ENCODE measurements around the gene RALGAPA2. TPM values are rescaled to one million over a fixed set of nuclear protein-coding genes. Genes with fewer than 3 reads are reported as not detected.

The RALGAPA2 gene
- total RNA-seq, 1 experiment from 2014 or later = 18.2 TPM

- ATAC-seq (no peak), DNase-seq (ENCODE audit: low spot score) (no peak)
- Mint-ChIP-seq H3K4me3 (no peak overlapping the region), H3K4me1 (no peaks in the 10 kb centered on the region), H3K27ac (no peak overlapping the region), H3K9me3 (no peaks in the 10 kb centered on the region), H3K27me3 (ENCODE audit: low read depth) (no peaks in the 10 kb centered on the region), H3K36me3 (peaks cover 18% of the 10 kb centered on the region)
- CTCF ChIA-PET = no interaction called here
- no peak for TF ChIP-seq ZBTB21 (CRISPR knock-in tag; IDR thresholded peaks at IDR 0.05; ENCODE audit: borderline replicate concordance)
- TF ChIP-seq SMAD3 (CRISPR knock-in tag; IDR thresholded peaks at IDR 0.05; ENCODE audit: borderline replicate concordance) = no peak
- TF ChIP-seq ZNF219 (CRISPR knock-in tag; IDR thresholded peaks at IDR 0.05; ENCODE audit: borderline replicate concordance) = no peak
- no peak for TF ChIP-seq NR2C2 (CRISPR knock-in tag; IDR thresholded peaks at IDR 0.05)
- TF ChIP-seq USF2 (CRISPR knock-in tag; IDR thresholded peaks at IDR 0.05) = no peak
- no peak for TF ChIP-seq E2F1 (CRISPR knock-in tag; IDR thresholded peaks at IDR 0.05)
- no peak for TF ChIP-seq ZNF121 (CRISPR knock-in tag; IDR thresholded peaks at IDR 0.05)
- no peak for TF ChIP-seq FOXP1 (CRISPR knock-in tag; IDR thresholded peaks at IDR 0.05; ENCODE audit: borderline replicate concordance)
- TF ChIP-seq ELF4 (CRISPR knock-in tag; IDR thresholded peaks at IDR 0.05; ENCODE audit: low read depth) = no peak
- no peak for TF ChIP-seq CBFB (CRISPR knock-in tag; IDR thresholded peaks at IDR 0.05; ENCODE audit: low read depth)
- TF ChIP-seq ZNF416 (CRISPR knock-in tag; IDR thresholded peaks at IDR 0.05) = no peak
- no peak for TF ChIP-seq ARID4B (CRISPR knock-in tag; IDR thresholded peaks at IDR 0.05; ENCODE audit: borderline replicate concordance)
- TF ChIP-seq, protein P1, sequence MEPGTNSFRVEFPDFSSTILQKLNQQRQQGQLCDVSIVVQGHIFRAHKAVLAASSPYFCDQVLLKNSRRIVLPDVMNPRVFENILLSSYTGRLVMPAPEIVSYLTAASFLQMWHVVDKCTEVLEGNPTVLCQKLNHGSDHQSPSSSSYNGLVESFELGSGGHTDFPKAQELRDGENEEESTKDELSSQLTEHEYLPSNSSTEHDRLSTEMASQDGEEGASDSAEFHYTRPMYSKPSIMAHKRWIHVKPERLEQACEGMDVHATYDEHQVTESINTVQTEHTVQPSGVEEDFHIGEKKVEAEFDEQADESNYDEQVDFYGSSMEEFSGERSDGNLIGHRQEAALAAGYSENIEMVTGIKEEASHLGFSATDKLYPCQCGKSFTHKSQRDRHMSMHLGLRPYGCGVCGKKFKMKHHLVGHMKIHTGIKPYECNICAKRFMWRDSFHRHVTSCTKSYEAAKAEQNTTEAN (CRISPR knock-in tag; IDR thresholded peaks at IDR 0.05) = no peak
- TF ChIP-seq GRHL2 (CRISPR knock-in tag; IDR thresholded peaks at IDR 0.05; ENCODE audit: insufficient replicate concordance, severe bottlenecking) = no peak
- TF ChIP-seq KAT7 (CRISPR knock-in tag; IDR thresholded peaks at IDR 0.05; ENCODE audit: borderline replicate concordance) = no peak
- TF ChIP-seq JUN (CRISPR knock-in tag; IDR thresholded peaks at IDR 0.05) = no peak
- TF ChIP-seq, protein P2, sequence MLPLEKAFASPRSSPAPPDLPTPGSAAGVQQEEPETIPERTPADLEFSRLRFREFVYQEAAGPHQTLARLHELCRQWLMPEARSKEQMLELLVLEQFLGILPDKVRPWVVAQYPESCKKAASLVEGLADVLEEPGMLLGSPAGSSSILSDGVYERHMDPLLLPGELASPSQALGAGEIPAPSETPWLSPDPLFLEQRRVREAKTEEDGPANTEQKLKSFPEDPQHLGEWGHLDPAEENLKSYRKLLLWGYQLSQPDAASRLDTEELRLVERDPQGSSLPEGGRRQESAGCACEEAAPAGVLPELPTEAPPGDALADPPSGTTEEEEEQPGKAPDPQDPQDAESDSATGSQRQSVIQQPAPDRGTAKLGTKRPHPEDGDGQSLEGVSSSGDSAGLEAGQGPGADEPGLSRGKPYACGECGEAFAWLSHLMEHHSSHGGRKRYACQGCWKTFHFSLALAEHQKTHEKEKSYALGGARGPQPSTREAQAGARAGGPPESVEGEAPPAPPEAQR (CRISPR knock-in tag; IDR thresholded peaks at IDR 0.05) = no peak
- no peak for TF ChIP-seq NFE2L1 (CRISPR knock-in tag; IDR thresholded peaks at IDR 0.05)
- no peak for TF ChIP-seq MAX (CRISPR knock-in tag; IDR thresholded peaks at IDR 0.05)
- POLR2A ChIA-PET = no interaction called here
Measured at GRCh38 chr20:20501128-20501527, 211.3 kb downstream of the RALGAPA2 start.
